ENCODE results near the gene TRABD2B.

DNA sequence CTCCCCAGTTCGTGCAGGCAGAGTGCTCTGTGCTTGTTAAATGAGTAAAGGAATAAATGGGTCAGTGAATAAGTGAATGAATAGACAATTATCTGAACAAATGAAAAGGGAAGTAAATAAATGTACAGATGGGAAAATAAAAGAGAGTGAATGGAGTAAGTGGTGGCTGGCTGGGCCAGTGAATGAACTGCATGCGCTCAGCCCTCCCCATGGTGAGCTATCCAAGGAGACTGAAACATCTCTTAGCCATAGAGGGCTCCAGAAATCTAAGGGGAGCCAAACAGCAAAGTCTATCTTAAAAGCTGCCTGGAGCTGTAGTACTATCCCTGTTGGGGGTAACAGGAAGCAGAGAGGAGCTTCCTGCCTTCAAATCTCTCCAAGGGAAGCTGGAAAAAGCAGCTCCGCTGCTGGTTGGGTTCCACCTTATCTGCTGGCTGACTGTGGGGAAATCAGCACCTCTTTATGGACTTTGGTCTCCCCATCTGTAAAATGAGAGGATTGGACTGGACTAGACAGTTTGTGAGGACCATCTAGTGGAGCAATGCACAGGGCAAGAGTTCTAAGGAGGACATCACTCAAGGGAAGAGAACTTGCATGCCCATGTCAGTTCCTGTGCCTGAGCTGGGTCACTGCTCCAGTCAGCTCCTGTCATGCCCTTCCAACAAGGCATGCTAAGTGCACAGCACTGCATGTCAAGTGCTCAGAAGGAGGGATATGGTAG is 77.9 kb downstream of the TRABD2B start:
- TF ChIP-seq, protein P1, sequence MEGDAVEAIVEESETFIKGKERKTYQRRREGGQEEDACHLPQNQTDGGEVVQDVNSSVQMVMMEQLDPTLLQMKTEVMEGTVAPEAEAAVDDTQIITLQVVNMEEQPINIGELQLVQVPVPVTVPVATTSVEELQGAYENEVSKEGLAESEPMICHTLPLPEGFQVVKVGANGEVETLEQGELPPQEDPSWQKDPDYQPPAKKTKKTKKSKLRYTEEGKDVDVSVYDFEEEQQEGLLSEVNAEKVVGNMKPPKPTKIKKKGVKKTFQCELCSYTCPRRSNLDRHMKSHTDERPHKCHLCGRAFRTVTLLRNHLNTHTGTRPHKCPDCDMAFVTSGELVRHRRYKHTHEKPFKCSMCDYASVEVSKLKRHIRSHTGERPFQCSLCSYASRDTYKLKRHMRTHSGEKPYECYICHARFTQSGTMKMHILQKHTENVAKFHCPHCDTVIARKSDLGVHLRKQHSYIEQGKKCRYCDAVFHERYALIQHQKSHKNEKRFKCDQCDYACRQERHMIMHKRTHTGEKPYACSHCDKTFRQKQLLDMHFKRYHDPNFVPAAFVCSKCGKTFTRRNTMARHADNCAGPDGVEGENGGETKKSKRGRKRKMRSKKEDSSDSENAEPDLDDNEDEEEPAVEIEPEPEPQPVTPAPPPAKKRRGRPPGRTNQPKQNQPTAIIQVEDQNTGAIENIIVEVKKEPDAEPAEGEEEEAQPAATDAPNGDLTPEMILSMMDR (conservative IDR thresholded peaks at IDR 0.05; ENCODE audit: low read depth, low read length) = no peak
- TF ChIP-seq EZH2 (IDR thresholded peaks at IDR 0.05; ENCODE audit: borderline replicate concordance, low read depth, low read length, poor library complexity, severe bottlenecking) = no peak

Measured in A673 (cell line).